Epithelial cell of proximal tubule (primary cell): ENCODE results near the gene NADK2. TPM values are rescaled to one million over a fixed set of nuclear protein-coding genes. Genes with fewer than 3 reads are reported as not detected.
"Not testable (repeated sequence)": the region's sequence is repeated elsewhere in the genome, so short reads cannot be mapped to it uniquely, and the experiment has no call there.

ENCODE experiments used
- DNase-seq: peaks from one replicate; pipeline ENCODE4 v3.0.0-alpha.2; 2011; ENCODE audit warnings: low read depth
- H3K4me3 ChIP-seq: 2 replicates; pipeline ENCODE4 v1.5.1; 2011; ENCODE audit warnings: low read depth, mild to moderate bottlenecking, low read length
- total RNA-seq: library from RNA; depleted of rRNA; stranded (reverse); fragments of >200 nt; gene quantifications from 2 replicates; pipeline ENCODE4 v1.2.3, GENCODE V29; 2015
- TF ChIP-seq, protein P1 (sequence below): conservative IDR thresholded peaks from 2 replicates; pipeline ENCODE4 v1.5.1; 2012; ENCODE audit warnings: low read depth, mild to moderate bottlenecking, low read length

NADK2 gene, protein sequence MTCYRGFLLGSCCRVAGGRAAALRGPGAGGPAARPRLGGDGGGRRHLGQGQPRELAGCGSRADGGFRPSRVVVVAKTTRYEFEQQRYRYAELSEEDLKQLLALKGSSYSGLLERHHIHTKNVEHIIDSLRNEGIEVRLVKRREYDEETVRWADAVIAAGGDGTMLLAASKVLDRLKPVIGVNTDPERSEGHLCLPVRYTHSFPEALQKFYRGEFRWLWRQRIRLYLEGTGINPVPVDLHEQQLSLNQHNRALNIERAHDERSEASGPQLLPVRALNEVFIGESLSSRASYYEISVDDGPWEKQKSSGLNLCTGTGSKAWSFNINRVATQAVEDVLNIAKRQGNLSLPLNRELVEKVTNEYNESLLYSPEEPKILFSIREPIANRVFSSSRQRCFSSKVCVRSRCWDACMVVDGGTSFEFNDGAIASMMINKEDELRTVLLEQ
- 16.6 and 27.1 TPM in 2 replicates for total RNA-seq

DNA sequence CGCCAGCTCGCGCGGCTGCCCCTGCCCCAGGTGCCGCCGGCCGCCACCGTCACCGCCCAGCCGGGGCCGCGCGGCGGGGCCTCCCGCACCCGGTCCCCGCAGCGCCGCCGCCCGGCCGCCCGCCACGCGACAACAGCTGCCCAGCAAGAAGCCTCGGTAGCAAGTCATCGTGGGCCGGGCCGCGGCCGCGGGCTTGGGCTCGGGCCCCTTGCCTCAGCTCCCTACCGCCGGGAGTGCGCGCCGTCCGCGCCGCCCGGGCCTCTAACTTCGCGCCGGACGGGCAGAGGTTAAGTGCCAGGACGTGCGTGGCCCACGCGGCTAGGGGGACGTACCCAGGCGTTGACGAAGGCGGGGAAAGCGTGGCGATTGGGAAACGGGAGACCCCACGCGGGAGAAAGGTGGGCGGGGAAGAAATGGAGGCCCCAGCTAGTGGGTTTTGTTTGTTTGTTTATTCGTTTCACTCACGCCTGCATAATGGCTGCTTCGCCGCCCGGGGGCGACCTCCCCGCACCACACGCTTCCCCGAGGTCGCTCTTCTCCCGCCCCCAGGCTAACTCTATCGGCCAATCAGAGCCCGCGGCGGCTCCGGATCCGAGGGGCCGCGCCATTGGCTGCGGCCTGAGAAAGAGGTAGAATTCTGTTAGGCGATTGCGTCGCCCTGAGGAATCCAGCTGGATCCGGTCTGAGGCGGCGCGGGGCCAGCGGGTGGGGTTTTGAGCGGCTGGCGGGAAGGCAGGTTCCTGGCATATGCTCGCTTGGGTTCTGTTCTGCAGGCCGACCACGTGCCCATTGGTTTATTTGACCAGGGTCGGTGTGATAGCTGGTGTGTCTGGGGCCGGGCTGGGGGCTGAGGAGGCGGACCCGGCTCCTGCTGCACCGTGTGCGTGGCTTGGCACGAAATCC, at the start of gene NADK2:
NADK2 (minus strand) TSS at position 295 of the 903 bp plus-strand sequence; CDS start at position 168, 127 bp downstream.
- TF ChIP-seq, protein P1, sequence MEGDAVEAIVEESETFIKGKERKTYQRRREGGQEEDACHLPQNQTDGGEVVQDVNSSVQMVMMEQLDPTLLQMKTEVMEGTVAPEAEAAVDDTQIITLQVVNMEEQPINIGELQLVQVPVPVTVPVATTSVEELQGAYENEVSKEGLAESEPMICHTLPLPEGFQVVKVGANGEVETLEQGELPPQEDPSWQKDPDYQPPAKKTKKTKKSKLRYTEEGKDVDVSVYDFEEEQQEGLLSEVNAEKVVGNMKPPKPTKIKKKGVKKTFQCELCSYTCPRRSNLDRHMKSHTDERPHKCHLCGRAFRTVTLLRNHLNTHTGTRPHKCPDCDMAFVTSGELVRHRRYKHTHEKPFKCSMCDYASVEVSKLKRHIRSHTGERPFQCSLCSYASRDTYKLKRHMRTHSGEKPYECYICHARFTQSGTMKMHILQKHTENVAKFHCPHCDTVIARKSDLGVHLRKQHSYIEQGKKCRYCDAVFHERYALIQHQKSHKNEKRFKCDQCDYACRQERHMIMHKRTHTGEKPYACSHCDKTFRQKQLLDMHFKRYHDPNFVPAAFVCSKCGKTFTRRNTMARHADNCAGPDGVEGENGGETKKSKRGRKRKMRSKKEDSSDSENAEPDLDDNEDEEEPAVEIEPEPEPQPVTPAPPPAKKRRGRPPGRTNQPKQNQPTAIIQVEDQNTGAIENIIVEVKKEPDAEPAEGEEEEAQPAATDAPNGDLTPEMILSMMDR = peak; percentile 56
- peak within 1 kb of the TSS; percentile 86 for H3K4me3 ChIP-seq
- peak; percentile 59 for DNase-seq

GRCh38 chr5:36285837-36286615, 44.3 kb upstream of the NADK2 start:
- TF ChIP-seq, protein P1 = no peak
- DNase-seq = no peak
- H3K4me3 ChIP-seq = no peak overlapping the region

GRCh38 chr5:36283775-36284174, 42.0 kb upstream of the NADK2 start:
- DNase-seq, H3K4me3 ChIP-seq: not testable (repeated sequence)

DNA sequence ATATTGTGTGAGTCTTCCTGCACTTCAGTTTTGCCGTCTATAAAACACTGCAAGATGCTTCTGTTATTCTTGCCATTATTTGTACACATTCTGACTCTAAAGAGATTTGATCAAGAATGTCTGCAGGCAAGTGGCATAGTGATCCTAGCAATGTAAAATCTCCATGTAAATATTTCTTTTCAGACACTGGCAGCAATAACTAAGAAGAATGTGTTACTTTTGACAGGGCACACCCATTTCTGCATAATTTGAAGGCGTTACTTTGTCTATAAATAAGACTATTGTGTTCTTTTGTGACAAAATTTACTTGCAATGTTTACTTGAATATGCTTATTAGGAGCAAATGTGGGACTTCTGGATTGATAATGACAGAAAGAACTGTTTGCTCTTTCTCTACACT, 39.9 kb upstream of the NADK2 start:
- no peak for DNase-seq
- TF ChIP-seq, protein P1 = no peak
- H3K4me3 ChIP-seq = no peak overlapping the region

- TF ChIP-seq, protein P1 = no peak
- no peak for DNase-seq
Measured at GRCh38 chr5:36279054-36279698, 37.5 kb upstream of the NADK2 start.

GRCh38 chr5:36277521-36278176, 35.9 kb upstream of the NADK2 start:
- no peak for DNase-seq
- no peak overlapping the region for H3K4me3 ChIP-seq
- TF ChIP-seq, protein P1 = no peak

More at GRCh38 chr5:36279054-36279698, 37.5 kb upstream of the NADK2 start:
- H3K4me3 ChIP-seq = no peak overlapping the region
